Choroid plexus epithelial cell (primary cell): ENCODE results near the gene NUCB1.
A peak's percentile ranks its signal among the peaks of the same experiment; 100 is the strongest.

ENCODE experiments used
- DNase-seq: peaks from one replicate; pipeline ENCODE4 v3.0.0-alpha.2; 2010; ENCODE audit warnings: low read depth
- H3K4me3 ChIP-seq: 2 replicates; pipeline ENCODE4 v1.5.1; 2011; ENCODE audit warnings: low read depth, mild to moderate bottlenecking, control low read depth, low read length, moderate library complexity
- CTCF ChIP-seq: conservative IDR thresholded peaks from 2 replicates; pipeline ENCODE4 v1.5.1; 2011; ENCODE audit warnings: low read depth, mild to moderate bottlenecking, control low read depth, inconsistent platforms, low read length, moderate library complexity

Gene NUCB1

GRCh38 chr19:48933382-48933932 is 33.3 kb downstream of the NUCB1 start, which contains the start of gene DHDH:
Gene DHDH (plus strand): TSS chr19:48933699. CDS start chr19:48933722, 23 bp downstream.
- peak; percentile 45 for DNase-seq
- TF ChIP-seq CTCF, result no peak
- H3K4me3 ChIP-seq, result peak within 1 kb of the TSS; percentile 59

GRCh38 chr19:48934837-48935236 is 34.7 kb downstream of the NUCB1 start:
- TF ChIP-seq CTCF, result no peak
- DNase-seq, result no peak
- no peak overlapping the region for H3K4me3 ChIP-seq

GRCh38 chr19:48935864-48936263 is 35.8 kb downstream of the NUCB1 start:
- H3K4me3 ChIP-seq, result no peak overlapping the region
- no peak for TF ChIP-seq CTCF
- DNase-seq, result no peak

- DNase-seq, result no peak
- no peak for TF ChIP-seq CTCF
- no peak overlapping the region for H3K4me3 ChIP-seq
Measured at GRCh38 chr19:48938256-48938655, 38.1 kb downstream of the NUCB1 start.

- no peak for DNase-seq
- no peak overlapping the region for H3K4me3 ChIP-seq
- no peak for TF ChIP-seq CTCF
Measured at GRCh38 chr19:48940902-48941301, 40.8 kb downstream of the NUCB1 start.

GRCh38 chr19:48943081-48943480 is 43.0 kb downstream of the NUCB1 start:
- DNase-seq, result no peak
- no peak overlapping the region for H3K4me3 ChIP-seq
- no peak for TF ChIP-seq CTCF

GRCh38 chr19:48945415-48945814 is 45.3 kb downstream of the NUCB1 start:
- no peak for DNase-seq
- no peak overlapping the region for H3K4me3 ChIP-seq
- no peak for TF ChIP-seq CTCF
